IMR-90 (cell line): ENCODE data around the gene FOXO3.

Experiments
- BHLHE40 ChIP-seq: fragments of 150-350 bp; IDR thresholded peaks from 2 replicates; pipeline ENCODE4 v1.6.1; 2016; ENCODE audit warnings: mild to moderate bottlenecking, low read depth, low read length
- CEBPB ChIP-seq: IDR thresholded peaks from 2 replicates; pipeline ENCODE4 v1.6.1; 2012; ENCODE audit warnings: low read depth, low read length, improper control_type of control experiment
- POLR2A ChIP-seq: IDR thresholded peaks from 2 replicates; pipeline ENCODE4 v1.6.1; 2012; ENCODE audit warnings: mild to moderate bottlenecking, low read depth, low read length
- RFX5 ChIP-seq: IDR thresholded peaks from 2 replicates; pipeline ENCODE4 v1.8.0; 2012; ENCODE audit warnings: low read depth, mild to moderate bottlenecking, low read length, moderate library complexity
- TF ChIP-seq, protein P1 (sequence below): conservative IDR thresholded peaks from 2 replicates; pipeline ENCODE4 v1.5.1; 2012; ENCODE audit warnings: mild to moderate bottlenecking, low read depth, low read length, improper control_type of control experiment
- TF ChIP-seq, protein P2 (sequence below): fragments of 150-350 bp; IDR thresholded peaks from 2 replicates; pipeline ENCODE4 v1.6.1; 2017; ENCODE audit warnings: mild to moderate bottlenecking, antibody characterized with exemption, low read length, low read depth

DNA sequence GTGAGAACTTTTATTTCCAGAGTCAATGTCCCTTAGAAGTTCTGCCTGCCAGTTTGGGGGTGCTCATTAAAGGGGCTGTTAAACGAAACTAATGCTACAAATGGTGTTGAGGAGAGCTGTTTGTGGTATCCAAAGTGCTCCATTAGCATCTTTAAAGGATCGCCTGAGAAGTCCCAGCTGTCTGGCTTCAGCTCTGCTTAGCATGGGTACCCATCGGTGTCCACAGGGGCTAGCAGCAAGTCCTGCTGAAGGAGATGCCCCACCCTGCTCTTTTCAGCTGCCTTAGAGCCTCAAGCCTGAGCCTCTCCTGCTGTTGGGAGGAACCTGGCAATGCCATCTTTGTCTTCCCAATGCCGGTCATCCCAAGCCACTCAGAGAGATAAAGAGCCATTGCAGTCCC is 111.1 kb downstream of the FOXO3 start:
- TF ChIP-seq, protein P1, sequence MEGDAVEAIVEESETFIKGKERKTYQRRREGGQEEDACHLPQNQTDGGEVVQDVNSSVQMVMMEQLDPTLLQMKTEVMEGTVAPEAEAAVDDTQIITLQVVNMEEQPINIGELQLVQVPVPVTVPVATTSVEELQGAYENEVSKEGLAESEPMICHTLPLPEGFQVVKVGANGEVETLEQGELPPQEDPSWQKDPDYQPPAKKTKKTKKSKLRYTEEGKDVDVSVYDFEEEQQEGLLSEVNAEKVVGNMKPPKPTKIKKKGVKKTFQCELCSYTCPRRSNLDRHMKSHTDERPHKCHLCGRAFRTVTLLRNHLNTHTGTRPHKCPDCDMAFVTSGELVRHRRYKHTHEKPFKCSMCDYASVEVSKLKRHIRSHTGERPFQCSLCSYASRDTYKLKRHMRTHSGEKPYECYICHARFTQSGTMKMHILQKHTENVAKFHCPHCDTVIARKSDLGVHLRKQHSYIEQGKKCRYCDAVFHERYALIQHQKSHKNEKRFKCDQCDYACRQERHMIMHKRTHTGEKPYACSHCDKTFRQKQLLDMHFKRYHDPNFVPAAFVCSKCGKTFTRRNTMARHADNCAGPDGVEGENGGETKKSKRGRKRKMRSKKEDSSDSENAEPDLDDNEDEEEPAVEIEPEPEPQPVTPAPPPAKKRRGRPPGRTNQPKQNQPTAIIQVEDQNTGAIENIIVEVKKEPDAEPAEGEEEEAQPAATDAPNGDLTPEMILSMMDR: no peak
- TF ChIP-seq POLR2A (no peak), RFX5 (no peak), BHLHE40 (no peak), CEBPB (no peak)
- TF ChIP-seq, protein P2, sequence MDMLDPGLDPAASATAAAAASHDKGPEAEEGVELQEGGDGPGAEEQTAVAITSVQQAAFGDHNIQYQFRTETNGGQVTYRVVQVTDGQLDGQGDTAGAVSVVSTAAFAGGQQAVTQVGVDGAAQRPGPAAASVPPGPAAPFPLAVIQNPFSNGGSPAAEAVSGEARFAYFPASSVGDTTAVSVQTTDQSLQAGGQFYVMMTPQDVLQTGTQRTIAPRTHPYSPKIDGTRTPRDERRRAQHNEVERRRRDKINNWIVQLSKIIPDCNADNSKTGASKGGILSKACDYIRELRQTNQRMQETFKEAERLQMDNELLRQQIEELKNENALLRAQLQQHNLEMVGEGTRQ: no peak
